Suprapubic skin (tissue), 4 donors: ENCODE results near the gene MIS18BP1.

Experiments
- CTCF ChIP-seq, 2 donors: fragments of 200-600 bp in 1 of 2; fragments of 450-650 bp in 1 of 2; sonication (generic) in 1 of 2; IDR thresholded peaks; one replicate each; pipeline ENCODE4 v1.5.1; 2016 to 2019; ENCODE audit warnings: antibody characterized with exemption in 2 of 2, mild to moderate bottlenecking in 1 of 2, moderate library complexity in 1 of 2
- POLR2A ChIP-seq, 2 donors: fragments of 450-650 bp; IDR thresholded peaks; one replicate each; pipeline ENCODE4 v1.6.1; 2017; ENCODE audit warnings: antibody characterized with exemption in 2 of 2, mild to moderate bottlenecking in 2 of 2, moderate library complexity in 2 of 2
- POLR2AphosphoS5 ChIP-seq, 3 donors: sonication (generic); formaldehyde crosslinking; IDR thresholded peaks; one replicate each; pipeline ENCODE4 v1.6.1; 2017; ENCODE audit warnings: antibody characterized with exemption in 3 of 3

DNA sequence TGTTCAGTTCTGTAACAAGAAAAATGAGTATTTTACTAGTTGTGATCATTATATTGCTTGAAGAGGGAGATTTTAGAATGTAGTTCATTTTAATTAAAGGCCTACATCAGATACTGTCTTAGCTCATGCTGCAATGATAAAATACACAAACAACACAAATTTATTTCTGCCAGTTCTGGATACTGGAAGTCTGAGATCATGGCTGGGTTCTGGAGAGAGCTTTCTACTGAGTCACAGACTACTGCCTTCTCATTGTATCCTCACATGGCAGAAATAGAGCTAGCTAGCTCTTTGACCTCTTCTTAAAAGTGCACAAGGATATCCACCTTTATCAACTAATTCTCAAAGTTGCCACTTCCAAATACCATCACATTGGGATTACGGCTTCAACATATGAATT lies 53.8 kb downstream of the MIS18BP1 start:
- no peak for TF ChIP-seq CTCF (IDR thresholded peaks at IDR 0.05)
- no peak for TF ChIP-seq POLR2AphosphoS5 (IDR thresholded peaks at IDR 0.05)
- no peak for TF ChIP-seq POLR2A (IDR thresholded peaks at IDR 0.05)
